Transverse colon (tissue), 3 donors: ENCODE results near the gene PTPRN2.

Source experiments
- EP300 ChIP-seq: sonication (generic); formaldehyde crosslinking; IDR thresholded peaks from one replicate; pipeline ENCODE4 v1.6.1; 2017; ENCODE audit warnings: antibody characterized with exemption, low read depth
- POLR2A ChIP-seq: fragments of 450-650 bp; IDR thresholded peaks from one replicate; pipeline ENCODE4 v1.6.1; 2016; ENCODE audit warnings: antibody characterized with exemption, mild to moderate bottlenecking, moderate library complexity
- TF ChIP-seq, protein P1 (sequence below), 5 experiments: fragments of 200-600 bp in 3 of 5; fragments of 450-650 bp in 2 of 5; sonication (generic) in 3 of 5; IDR thresholded peaks; 1 replicate in 2 of 5; 2 replicates in 3 of 5; pipeline ENCODE4 v1.5.1; 2016 to 2017; ENCODE audit warnings: antibody characterized with exemption in 5 of 5, inconsistent platforms in 3 of 5, mild to moderate bottlenecking in 2 of 5, moderate library complexity in 1 of 5

DNA sequence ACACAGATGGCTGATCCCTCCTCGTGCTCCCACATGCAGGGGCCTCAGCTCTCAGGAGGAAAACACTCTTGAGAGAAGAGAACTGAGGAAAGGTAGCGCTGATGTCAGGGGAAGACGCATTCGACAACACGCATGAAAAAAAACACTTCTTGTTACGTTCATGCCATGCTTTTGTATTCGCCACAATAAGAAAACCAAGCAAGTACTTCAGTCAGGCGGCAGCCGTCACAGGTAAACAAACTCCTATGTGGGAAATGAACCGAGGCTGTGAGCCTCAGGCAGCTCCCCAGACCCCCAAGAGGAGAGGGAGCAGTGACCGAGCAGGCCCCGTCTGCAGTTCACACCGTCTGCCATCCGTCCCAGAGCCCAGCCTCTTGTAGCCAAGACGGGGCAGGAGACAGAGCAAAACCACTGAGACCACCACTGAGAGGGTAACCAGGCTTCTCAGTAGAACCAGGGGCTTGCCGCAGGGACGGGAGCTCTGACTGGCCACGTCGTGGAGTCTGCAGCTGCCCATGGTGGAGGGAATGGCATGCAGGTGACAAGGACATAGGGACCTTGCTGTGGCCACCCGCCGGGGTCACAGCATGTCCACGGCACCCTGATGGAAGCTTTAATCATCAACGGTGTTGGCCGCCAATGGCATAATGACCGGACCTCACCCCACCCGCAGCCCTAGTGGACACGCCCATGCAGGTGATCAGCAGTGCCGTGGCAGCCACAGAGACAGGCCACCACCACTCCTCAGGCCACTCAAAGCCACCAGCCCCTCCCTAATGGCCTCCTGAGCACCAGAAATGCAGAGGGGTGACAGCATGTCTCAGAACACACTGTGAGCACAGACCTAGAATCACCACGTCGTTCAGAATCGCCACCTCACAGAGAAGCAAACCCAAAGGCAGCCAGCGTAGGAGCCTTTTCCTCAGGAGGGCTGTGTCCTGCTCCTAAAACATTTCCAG lies 304.3 kb downstream of the PTPRN2 start:
- TF ChIP-seq, protein P1, sequence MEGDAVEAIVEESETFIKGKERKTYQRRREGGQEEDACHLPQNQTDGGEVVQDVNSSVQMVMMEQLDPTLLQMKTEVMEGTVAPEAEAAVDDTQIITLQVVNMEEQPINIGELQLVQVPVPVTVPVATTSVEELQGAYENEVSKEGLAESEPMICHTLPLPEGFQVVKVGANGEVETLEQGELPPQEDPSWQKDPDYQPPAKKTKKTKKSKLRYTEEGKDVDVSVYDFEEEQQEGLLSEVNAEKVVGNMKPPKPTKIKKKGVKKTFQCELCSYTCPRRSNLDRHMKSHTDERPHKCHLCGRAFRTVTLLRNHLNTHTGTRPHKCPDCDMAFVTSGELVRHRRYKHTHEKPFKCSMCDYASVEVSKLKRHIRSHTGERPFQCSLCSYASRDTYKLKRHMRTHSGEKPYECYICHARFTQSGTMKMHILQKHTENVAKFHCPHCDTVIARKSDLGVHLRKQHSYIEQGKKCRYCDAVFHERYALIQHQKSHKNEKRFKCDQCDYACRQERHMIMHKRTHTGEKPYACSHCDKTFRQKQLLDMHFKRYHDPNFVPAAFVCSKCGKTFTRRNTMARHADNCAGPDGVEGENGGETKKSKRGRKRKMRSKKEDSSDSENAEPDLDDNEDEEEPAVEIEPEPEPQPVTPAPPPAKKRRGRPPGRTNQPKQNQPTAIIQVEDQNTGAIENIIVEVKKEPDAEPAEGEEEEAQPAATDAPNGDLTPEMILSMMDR (IDR thresholded peaks at IDR 0.05): no peak
- TF ChIP-seq POLR2A (no peak), EP300 (no peak)
